Endothelial cell of hepatic sinusoid (primary cell): ENCODE data around the gene CACNA2D4.

Experiments used
- in situ Hi-C: cut with HindIII; loops from 2 replicates; pipeline ENCODE4 v1.10.0; 2017; ENCODE audit warnings: low sequenced_read_pairs

CACNA2D4 gene

GRCh38 chr12:1934068-1934467, 15.6 kb upstream of the CACNA2D4 start:
- in situ Hi-C loops = no loop called here

- in situ Hi-C loops = no loop called here
Observed at GRCh38 chr12:1933342-1934051, 15.0 kb upstream of the CACNA2D4 start.

- in situ Hi-C loops = no loop called here
Observed at GRCh38 chr12:1932264-1932777, 13.9 kb upstream of the CACNA2D4 start.

GRCh38 chr12:1931642-1932041, 13.2 kb upstream of the CACNA2D4 start:
- in situ Hi-C loops = no loop called here

GRCh38 chr12:1930803-1931597, 12.5 kb upstream of the CACNA2D4 start:
- in situ Hi-C loops = no loop called here

- in situ Hi-C loops = loop anchor here (5.0 kb wide), 2 partner anchors 43 to 93 kb away; no protein-coding TSS in a partner anchor
Observed at GRCh38 chr12:1929985-1930802, 11.7 kb upstream of the CACNA2D4 start.

- in situ Hi-C loops = loop anchor here (5.0 kb wide), 2 partner anchors 42 to 92 kb away; no protein-coding TSS in a partner anchor
Observed at GRCh38 chr12:1929241-1929984, 11.0 kb upstream of the CACNA2D4 start.

GRCh38 chr12:1928439-1929121, 10.1 kb upstream of the CACNA2D4 start:
- in situ Hi-C loops = loop anchor here (5.0 kb wide), 2 partner anchors 41 to 91 kb away; no protein-coding TSS in a partner anchor

GRCh38 chr12:1927751-1928351, 9.4 kb upstream of the CACNA2D4 start:
- in situ Hi-C loops = loop anchor here (5.0 kb wide), 2 partner anchors 41 to 91 kb away; no protein-coding TSS in a partner anchor

GRCh38 chr12:1927051-1927680, 8.7 kb upstream of the CACNA2D4 start:
- in situ Hi-C loops = loop anchor here (5.0 kb wide), 2 partner anchors 40 to 90 kb away; no protein-coding TSS in a partner anchor

- in situ Hi-C loops = loop anchor here (5.0 kb wide), 2 partner anchors 39 to 89 kb away; no protein-coding TSS in a partner anchor
Observed at GRCh38 chr12:1926251-1926657, 7.8 kb upstream of the CACNA2D4 start.

- in situ Hi-C loops = loop anchor here (5.0 kb wide), 2 partner anchors 38 to 88 kb away; no protein-coding TSS in a partner anchor
Observed at GRCh38 chr12:1925684-1926006, 7.2 kb upstream of the CACNA2D4 start.

- in situ Hi-C loops = loop anchor here (5.0 kb wide), 2 partner anchors 38 to 88 kb away; no protein-coding TSS in a partner anchor
Observed at GRCh38 chr12:1924996-1925683, 6.7 kb upstream of the CACNA2D4 start.

GRCh38 chr12:1922985-1923384, 4.5 kb upstream of the CACNA2D4 start:
- in situ Hi-C loops = no loop called here

GRCh38 chr12:1922075-1922709, 3.7 kb upstream of the CACNA2D4 start:
- in situ Hi-C loops = no loop called here

- in situ Hi-C loops = no loop called here
Observed at GRCh38 chr12:1920971-1921370, 2.5 kb upstream of the CACNA2D4 start.

- in situ Hi-C loops = no loop called here
Observed at GRCh38 chr12:1920436-1920835, 2.0 kb upstream of the CACNA2D4 start.
